DOHH2 (cell line): ENCODE data around the gene CENPM.

Experiments
- H3F3A ChIP-seq: fragments of 200-600 bp; sonication (generic), shearing (Covaris generic); 2 replicates; pipeline ENCODE4 v1.6.0; 2016; ENCODE audit warnings: antibody characterized with exemption, mild to moderate bottlenecking; ENCODE audit not compliant: control insufficient read depth, insufficient read depth
- H3K27ac ChIP-seq: fragments of 200-600 bp; sonication (generic); 2 replicates; pipeline ENCODE4 v1.5.1; 2014; ENCODE audit warnings: low read depth, mild to moderate bottlenecking, low read length, moderate library complexity
- H3K27me3 ChIP-seq: fragments of 200-600 bp; sonication (generic); 2 replicates; pipeline ENCODE4 v1.6.1; 2014; ENCODE audit warnings: mild to moderate bottlenecking, low read length, mixed read lengths; ENCODE audit not compliant: control insufficient read depth
- H3K36me3 ChIP-seq: fragments of 200-600 bp; sonication (generic); 2 replicates; pipeline ENCODE4 v1.6.1; 2014; ENCODE audit warnings: mild to moderate bottlenecking, low read length, moderate library complexity, mixed read lengths; ENCODE audit not compliant: control insufficient read depth
- H3K4me1 ChIP-seq: fragments of 200-600 bp; sonication (generic); 2 replicates; pipeline ENCODE4 v1.6.1; 2014; ENCODE audit warnings: mild to moderate bottlenecking, low read length, mixed read lengths; ENCODE audit not compliant: control insufficient read depth
- H3K4me2 ChIP-seq: fragments of 200-600 bp; sonication (generic); 2 replicates; pipeline ENCODE4 v1.6.0; 2014; ENCODE audit warnings: mild to moderate bottlenecking, low read length, moderate library complexity
- H3K4me3 ChIP-seq: fragments of 200-600 bp; sonication (generic); 2 replicates; pipeline ENCODE4 v1.5.1; 2014; ENCODE audit warnings: mild to moderate bottlenecking, low read length, mixed read lengths
- H3K79me2 ChIP-seq: fragments of 200-600 bp; sonication (generic); 2 replicates; pipeline ENCODE4 v1.6.1; 2014; ENCODE audit warnings: mild to moderate bottlenecking, low read length, mixed read lengths; ENCODE audit not compliant: control insufficient read depth
- H3K9me2 ChIP-seq: fragments of 200-600 bp; sonication (generic); replicated peaks from 2 replicates; pipeline ENCODE4 v1.6.1; 2014; ENCODE audit warnings: mild to moderate bottlenecking, low read length, mixed read lengths; ENCODE audit not compliant: control insufficient read depth
- H3K9me3 ChIP-seq: fragments of 200-600 bp; sonication (generic); 2 replicates; pipeline ENCODE4 v1.6.1; 2014; ENCODE audit warnings: antibody characterized with exemption, low read length, mixed read lengths; ENCODE audit not compliant: control insufficient read depth, insufficient read depth
- H4K20me1 ChIP-seq: fragments of 200-600 bp; sonication (generic); 2 replicates; pipeline ENCODE4 v1.6.0; 2014; ENCODE audit warnings: low read depth, mild to moderate bottlenecking, antibody characterized with exemption, low read length, moderate library complexity; ENCODE audit not compliant: control insufficient read depth, insufficient read depth
- EZH2phosphoT487 ChIP-seq: fragments of 200-600 bp; sonication (generic); IDR thresholded peaks from 2 replicates; pipeline ENCODE4 v1.6.1; 2017; ENCODE audit warnings: borderline replicate concordance, mild to moderate bottlenecking, antibody characterized with exemption, low read length, moderate library complexity, mixed read lengths
- TF ChIP-seq, protein P1 (sequence below): fragments of 200-600 bp; sonication (generic); IDR thresholded peaks from one replicate; pipeline ENCODE4 v1.5.1; 2014; ENCODE audit warnings: antibody characterized with exemption, mild to moderate bottlenecking, low read depth, low read length; ENCODE audit not compliant: poor library complexity, severe bottlenecking

The CENPM gene

DNA sequence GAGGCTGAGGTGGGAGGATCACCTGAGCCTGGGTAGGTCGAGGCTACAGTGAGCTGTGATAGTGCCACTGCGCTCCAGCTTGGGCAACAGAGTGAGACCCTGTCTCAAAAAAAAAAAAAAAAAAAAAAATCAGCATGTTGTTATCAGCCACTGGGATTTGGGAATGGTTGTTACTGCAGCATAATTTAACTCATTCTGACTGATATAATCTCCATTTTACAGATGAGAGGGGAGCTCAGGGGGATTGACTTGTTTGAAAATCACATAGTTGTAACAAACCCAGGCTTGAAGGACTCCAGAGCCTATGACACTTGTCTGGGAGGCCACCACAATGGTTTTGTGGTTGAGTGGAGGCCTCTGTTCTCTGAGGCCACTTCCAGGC, 19.3 kb upstream of the CENPM start:
- no peaks in the 10 kb centered on the region for H3F3A ChIP-seq
- no peaks in the 10 kb centered on the region for H4K20me1 ChIP-seq
- no peaks in the 10 kb centered on the region for H3K79me2 ChIP-seq
- no peaks in the 10 kb centered on the region for H3K27me3 ChIP-seq
- no peaks in the 10 kb centered on the region for H3K9me3 ChIP-seq
- H3K27ac ChIP-seq = no peak overlapping the region
- no peak for TF ChIP-seq EZH2phosphoT487
- TF ChIP-seq, protein P1, sequence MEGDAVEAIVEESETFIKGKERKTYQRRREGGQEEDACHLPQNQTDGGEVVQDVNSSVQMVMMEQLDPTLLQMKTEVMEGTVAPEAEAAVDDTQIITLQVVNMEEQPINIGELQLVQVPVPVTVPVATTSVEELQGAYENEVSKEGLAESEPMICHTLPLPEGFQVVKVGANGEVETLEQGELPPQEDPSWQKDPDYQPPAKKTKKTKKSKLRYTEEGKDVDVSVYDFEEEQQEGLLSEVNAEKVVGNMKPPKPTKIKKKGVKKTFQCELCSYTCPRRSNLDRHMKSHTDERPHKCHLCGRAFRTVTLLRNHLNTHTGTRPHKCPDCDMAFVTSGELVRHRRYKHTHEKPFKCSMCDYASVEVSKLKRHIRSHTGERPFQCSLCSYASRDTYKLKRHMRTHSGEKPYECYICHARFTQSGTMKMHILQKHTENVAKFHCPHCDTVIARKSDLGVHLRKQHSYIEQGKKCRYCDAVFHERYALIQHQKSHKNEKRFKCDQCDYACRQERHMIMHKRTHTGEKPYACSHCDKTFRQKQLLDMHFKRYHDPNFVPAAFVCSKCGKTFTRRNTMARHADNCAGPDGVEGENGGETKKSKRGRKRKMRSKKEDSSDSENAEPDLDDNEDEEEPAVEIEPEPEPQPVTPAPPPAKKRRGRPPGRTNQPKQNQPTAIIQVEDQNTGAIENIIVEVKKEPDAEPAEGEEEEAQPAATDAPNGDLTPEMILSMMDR = no peak
- no peaks in the 10 kb centered on the region for H3K36me3 ChIP-seq
- H3K4me3 ChIP-seq = no peak overlapping the region
- H3K9me2 ChIP-seq = no peaks in the 10 kb centered on the region
- H3K4me2 ChIP-seq = no peak overlapping the region
- no peaks in the 10 kb centered on the region for H3K4me1 ChIP-seq

GRCh38 chr22:41964112-41964491, 17.1 kb upstream of the CENPM start:
- no peaks in the 10 kb centered on the region for H4K20me1 ChIP-seq
- TF ChIP-seq, protein P1 = no peak
- no peak for TF ChIP-seq EZH2phosphoT487
- no peaks in the 10 kb centered on the region for H3K79me2 ChIP-seq
- peaks cover 2% of the 10 kb centered on the region; the same call in 1 of the 2 replicates for H3F3A ChIP-seq
- no peaks in the 10 kb centered on the region for H3K9me2 ChIP-seq
- H3K4me3 ChIP-seq = no peak overlapping the region
- H3K4me2 ChIP-seq = no peak overlapping the region
- no peaks in the 10 kb centered on the region for H3K36me3 ChIP-seq
- no peak overlapping the region for H3K27ac ChIP-seq
- no peaks in the 10 kb centered on the region for H3K27me3 ChIP-seq
- H3K4me1 ChIP-seq = peaks cover 13% of the 10 kb centered on the region
- no peaks in the 10 kb centered on the region for H3K9me3 ChIP-seq

GRCh38 chr22:41963453-41964111, 16.6 kb upstream of the CENPM start:
- Histone ChIP-seq H3F3A (peaks cover 2% of the 10 kb centered on the region; the same call in 1 of the 2 replicates), H3K27ac (no peak overlapping the region), H4K20me1 (no peaks in the 10 kb centered on the region), H3K9me2 (no peaks in the 10 kb centered on the region), H3K4me3 (no peak overlapping the region), H3K4me2 (no peak overlapping the region), H3K36me3 (no peaks in the 10 kb centered on the region), H3K9me3 (no peaks in the 10 kb centered on the region), H3K4me1 (peaks cover 13% of the 10 kb centered on the region), H3K79me2 (no peaks in the 10 kb centered on the region), H3K27me3 (no peaks in the 10 kb centered on the region)
- TF ChIP-seq, protein P1 = no peak
- TF ChIP-seq EZH2phosphoT487 = no peak
